Stomach (tissue), 4 donors: ENCODE data around the gene CTSF.

Source experiments
- CTCF ChIP-seq, 7 experiments: fragments of 450-650 bp in 4 of 7; fragments of 200-600 bp in 3 of 7; sonication (generic) in 3 of 7; IDR thresholded peaks; one replicate each; pipeline ENCODE4 v1.5.1; 2016 to 2019; ENCODE audit warnings: antibody characterized with exemption in 7 of 7, control low read depth in 2 of 7, mild to moderate bottlenecking in 1 of 7
- EP300 ChIP-seq: sonication (generic); formaldehyde crosslinking; IDR thresholded peaks from one replicate; pipeline ENCODE4 v1.6.1; 2017; ENCODE audit warnings: antibody characterized with exemption
- POLR2A ChIP-seq, 4 donors: fragments of 450-650 bp; IDR thresholded peaks; one replicate each; pipeline ENCODE4 v1.6.1; 2016; ENCODE audit warnings: antibody characterized with exemption in 4 of 4, control low read depth in 2 of 4, mild to moderate bottlenecking in 1 of 4, moderate library complexity in 1 of 4

DNA sequence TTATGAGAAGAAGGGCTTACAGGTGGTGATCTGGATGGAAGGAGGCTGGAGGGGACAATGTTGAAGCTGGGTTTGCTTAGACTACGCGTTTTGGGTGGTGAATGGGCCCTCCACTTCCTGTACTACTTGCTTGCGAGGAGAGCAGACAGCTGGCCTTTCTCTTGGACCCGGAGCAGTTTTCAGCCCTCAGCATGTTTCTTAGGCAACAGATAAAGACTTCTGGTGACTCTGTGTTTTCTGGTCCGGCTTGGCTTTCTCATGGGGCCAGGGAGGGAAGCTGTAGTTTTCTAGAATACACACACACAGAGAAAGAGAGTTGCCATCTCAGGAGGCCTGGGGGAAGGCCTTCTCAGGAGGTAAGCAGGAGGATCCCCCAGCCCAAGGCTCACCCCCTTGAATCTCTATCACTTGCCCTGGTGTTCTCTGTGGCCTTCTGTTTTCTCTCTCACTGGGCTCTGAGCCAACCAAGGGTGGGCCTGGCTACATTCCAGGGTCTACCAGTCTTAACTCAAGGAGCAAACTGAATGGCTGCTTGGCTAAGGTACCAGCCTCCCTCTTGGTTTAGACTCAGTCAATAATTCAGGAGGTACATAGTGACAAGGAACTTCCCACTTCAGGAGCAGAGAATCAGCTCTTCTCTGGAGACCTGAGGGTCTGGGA lies 27.0 kb upstream of the CTSF start:
- no peak for TF ChIP-seq CTCF (IDR thresholded peaks at IDR 0.05)
- no peak for TF ChIP-seq POLR2A (IDR thresholded peaks at IDR 0.05)
- TF ChIP-seq EP300: no peak
